ENCODE results near the gene CSPG4. TPM values are rescaled to one million over a fixed set of nuclear protein-coding genes. Genes with fewer than 3 reads are reported as not detected.

The CSPG4 gene
- total and polyA plus RNA-seq, 2 of the 13 experiments (the other 11 are each of a cell fraction or from before 2014, with no cell fraction given) = 0.01 to 0.04 TPM

GRCh38 chr15:75662823-75663519 is 49.7 kb downstream of the CSPG4 start (continued):
- TF ChIP-seq SCMH1 (CRISPR knock-in tag; IDR thresholded peaks at IDR 0.05; ENCODE audit: borderline replicate concordance) = no peak

- no peaks in the 10 kb centered on the region for H3K27me3 ChIP-seq (ENCODE audit: control insufficient read depth in 1 of 2, insufficient read depth in 2 of 2, low read length in 2 of 2)
- no peak for DNase-seq (ENCODE audit: low spot score)
- no peak overlapping the region for H3K4me3 ChIP-seq (replicated peaks in 1 of 3; ENCODE audit: insufficient read depth in 1 of 3, low read depth in 2 of 3, low read length in 3 of 3)
- no peak overlapping the region for H3K27ac ChIP-seq (ENCODE audit: extremely low read length, insufficient read depth, low read length)
- WGBS (ENCODE audit: low lambda C conversion rate) = 53% methylated on average over 3 of the region's 3 CpGs
- ChIA-PET POLR2A (interaction anchor here (1.6 to 3.2 kb wide), 5 partner anchors 10 to 22 kb away, joined by 5 to 20 read pairs (median 16); partner anchors contain the start of genes IMP3 and SNX33), CTCF (ENCODE audit: low intra/inter-chr PET ratio, low total read pairs) (no interaction called here)
- intact Hi-C loops (cut with micrococcal nuclease; ENCODE audit: unreplicated experiment) (no loop called here), in situ Hi-C loops (cut with HindIII; ENCODE audit: extremely low pct_ligation_motif_present, low pct_unique_long_range_greater_than_20kb) (no loop called here)
- H3K4me2 ChIP-seq (ENCODE audit: low read depth, low read length) = peak overlapping the region; percentile 50
- ATAC-seq = no peak
- peaks cover 2% of the 10 kb centered on the region for H3K79me2 ChIP-seq (ENCODE audit: insufficient read depth, low read length)
- H3K9me3 ChIP-seq (ENCODE audit: low read length) = no peaks in the 10 kb centered on the region
- H4K20me1 ChIP-seq (ENCODE audit: insufficient read depth, low read length) = peaks cover under 1% of the 10 kb centered on the region; the same call in 1 of the 2 replicates
- no peak overlapping the region for H2AFZ ChIP-seq (ENCODE audit: low read length)
- peaks cover 53% of the 10 kb centered on the region for H3K4me1 ChIP-seq (ENCODE audit: insufficient read depth, low read length)
- no peak for FAIRE-seq
- peaks cover 9 to 21% of the 10 kb centered on the region in 2 experiments; a peak in 4 of 5 replicates for H3K36me3 ChIP-seq (replicated peaks in 1 of 2; ENCODE audit: control insufficient read depth in 1 of 2, insufficient read depth in 2 of 2, low read length in 2 of 2)
- TF ChIP-seq PHF21A (CRISPR knock-in tag; IDR thresholded peaks at IDR 0.05) (no peak), ZNF383 (CRISPR knock-in tag; IDR thresholded peaks at IDR 0.05; ENCODE audit: borderline replicate concordance) (no peak), GTF2F1 (IDR thresholded peaks at IDR 0.05; ENCODE audit: low read length) (no peak)
- peak overlapping the region; percentile 12; the same call in 1 of the 2 replicates for H3K9ac ChIP-seq (ENCODE audit: insufficient read depth, low read depth, low read length)
- BruUV-seq (replicated peaks) = no TSS peak
Measured at GRCh38 chr15:75661756-75662140, 50.9 kb downstream of the CSPG4 start.

- Histone ChIP-seq H2AFZ (ENCODE audit: low read length) (no peak overlapping the region), H3K27me3 (ENCODE audit: control insufficient read depth in 1 of 2, insufficient read depth in 2 of 2, low read length in 2 of 2) (no peaks in the 10 kb centered on the region), H3K79me2 (ENCODE audit: insufficient read depth, low read length) (peaks cover 5% of the 10 kb centered on the region), H3K4me3 (replicated peaks in 1 of 3; ENCODE audit: insufficient read depth in 1 of 3, low read depth in 2 of 3, low read length in 3 of 3) (peak overlapping the region in 1 of 3 experiments; percentile 27; a peak in 2 of 6 replicates), H3K4me1 (ENCODE audit: insufficient read depth, low read length) (peaks cover 48% of the 10 kb centered on the region), H3K4me2 (ENCODE audit: low read depth, low read length) (peak overlapping the region; percentile 50), H3K27ac (ENCODE audit: extremely low read length, insufficient read depth, low read length) (no peak overlapping the region), H3K9ac (ENCODE audit: insufficient read depth, low read depth, low read length) (peak overlapping the region; percentile 12; the same call in 1 of the 2 replicates), H3K9me3 (ENCODE audit: low read length) (no peaks in the 10 kb centered on the region), H3K36me3 (replicated peaks in 1 of 2; ENCODE audit: control insufficient read depth in 1 of 2, insufficient read depth in 2 of 2, low read length in 2 of 2) (peaks cover 10 to 24% of the 10 kb centered on the region in 2 experiments; a peak in 4 of 5 replicates), H4K20me1 (ENCODE audit: insufficient read depth, low read length) (peaks cover 4% of the 10 kb centered on the region; the same call in 1 of the 2 replicates)
- intact Hi-C loops (cut with micrococcal nuclease; ENCODE audit: unreplicated experiment) = no loop called here
- ATAC-seq (peak; percentile 87), FAIRE-seq (peak; percentile 74), DNase-seq (ENCODE audit: low spot score) (peak; percentile 45)
- POLR2A ChIA-PET = interaction anchor here (1.1 to 3.2 kb wide), 6 partner anchors 9 to 207 kb away, joined by 3 to 20 read pairs (median 12); partner anchors contain the start of genes IMP3 and SNX33
- CTCF ChIA-PET (ENCODE audit: low intra/inter-chr PET ratio, low total read pairs) = no interaction called here
- BruUV-seq (replicated peaks) = no TSS peak
- in situ Hi-C loops (cut with HindIII; ENCODE audit: extremely low pct_ligation_motif_present, low pct_unique_long_range_greater_than_20kb) = no loop called here
- WGBS (ENCODE audit: low lambda C conversion rate) = 15% methylated on average over 7 of the region's 14 CpGs
- no peak for TF ChIP-seq ELF1 (CRISPR knock-in tag; IDR thresholded peaks at IDR 0.05)
- no peak for TF ChIP-seq ZMYM2 (CRISPR knock-in tag; IDR thresholded peaks at IDR 0.05)
- TF ChIP-seq MAF1 (CRISPR knock-in tag; IDR thresholded peaks at IDR 0.05; ENCODE audit: borderline replicate concordance) = no peak
- TF ChIP-seq DR1 (CRISPR knock-in tag; IDR thresholded peaks at IDR 0.05) = no peak
- no peak for TF ChIP-seq HMGXB4 (CRISPR knock-in tag; IDR thresholded peaks at IDR 0.05; ENCODE audit: borderline replicate concordance in 1 of 2, low read depth in 1 of 2)
- no peak for TF ChIP-seq MAFG (CRISPR knock-in tag; IDR thresholded peaks at IDR 0.05)
- TF ChIP-seq SNAI1 (CRISPR knock-in tag; IDR thresholded peaks at IDR 0.05; ENCODE audit: borderline replicate concordance) = no peak
- TF ChIP-seq POLR2G (IDR thresholded peaks at IDR 0.05; ENCODE audit: low read depth, low read length) = no peak
- no peak for TF ChIP-seq ZNF550 (CRISPR knock-in tag; IDR thresholded peaks at IDR 0.05; ENCODE audit: borderline replicate concordance)
Measured at GRCh38 chr15:75661100-75661755, 51.4 kb downstream of the CSPG4 start.

Data from HepG2 (cell line).